OCI-M1 (cell line): ENCODE measurements around the gene GASK1A.
A peak's percentile ranks its signal among the peaks of the same experiment; 100 is the strongest.
"Not testable (repeated sequence)": the region's sequence is repeated elsewhere in the genome, so short reads cannot be mapped to it uniquely, and the experiment has no call there.

Experiments
- DNase-seq: peaks from one replicate; lab custom pipeline; 2025; lab: John Stamatoyannopoulos, UW

Gene GASK1A

GRCh38 chr3:42979044-42979972 is at the start of gene GASK1A:
Gene GASK1A, plus strand, starts transcription at chr3:42979311. Its CDS starts 332 bp downstream, at chr3:42979643.
- peak; percentile 55 for DNase-seq

- no peak for DNase-seq
Observed at GRCh38 chr3:42934111-42934510, 45.0 kb upstream of the GASK1A start.

- no peak for DNase-seq
Observed at GRCh38 chr3:42934910-42935309, 44.2 kb upstream of the GASK1A start.

- DNase-seq, result no peak
Observed at GRCh38 chr3:42935472-42935871, 43.6 kb upstream of the GASK1A start.

- DNase-seq, result no peak
Observed at GRCh38 chr3:42936157-42936981, 42.7 kb upstream of the GASK1A start.

GRCh38 chr3:42937334-42937733 is 41.8 kb upstream of the GASK1A start:
- no peak for DNase-seq

- DNase-seq, result no peak
Observed at GRCh38 chr3:42942693-42943092, 36.4 kb upstream of the GASK1A start.

- DNase-seq, result no peak
Observed at GRCh38 chr3:42946050-42946449, 33.1 kb upstream of the GASK1A start.

- peak; percentile 15 for DNase-seq
Observed at GRCh38 chr3:42957573-42957972, 21.5 kb upstream of the GASK1A start.

- DNase-seq, result no peak
Observed at GRCh38 chr3:42960282-42960681, 18.8 kb upstream of the GASK1A start.

- DNase-seq, result no peak
Observed at GRCh38 chr3:42960786-42961185, 18.3 kb upstream of the GASK1A start.

- DNase-seq, result peak; percentile 69
Observed at GRCh38 chr3:42961633-42962032, 17.5 kb upstream of the GASK1A start.

- DNase-seq, result no peak
Observed at GRCh38 chr3:42963269-42963668, 15.8 kb upstream of the GASK1A start.

- DNase-seq, result no peak
Observed at GRCh38 chr3:42964266-42964665, 14.8 kb upstream of the GASK1A start.

GRCh38 chr3:42970557-42970956 is 8.6 kb upstream of the GASK1A start:
- DNase-seq, result no peak

GRCh38 chr3:42970976-42971772 is 7.9 kb upstream of the GASK1A start:
- no peak for DNase-seq

GRCh38 chr3:42974906-42975305 is 4.2 kb upstream of the GASK1A start:
- not testable (repeated sequence) for DNase-seq

GRCh38 chr3:42975456-42975855 is 3.7 kb upstream of the GASK1A start:
- no peak for DNase-seq

- DNase-seq, result no peak
Observed at GRCh38 chr3:42975955-42976354, 3.2 kb upstream of the GASK1A start.

GRCh38 chr3:42980209-42980608 is 1.1 kb downstream of the GASK1A start:
- DNase-seq, result no peak

GRCh38 chr3:42980909-42981308 is 1.8 kb downstream of the GASK1A start:
- no peak for DNase-seq
